HG03571 (cell line): ENCODE results near the gene RIMBP2.
"Not testable (repeated sequence)": the region's sequence is repeated elsewhere in the genome, so short reads cannot be mapped to it uniquely, and the experiment has no call there.

Experiments used
- ATAC-seq: cut with Tn5 transposase; IDR thresholded peaks from one replicate; pipeline ENCODE4 v1.9.1; 2021; ENCODE audit not compliant: unreplicated experiment

Gene RIMBP2

DNA sequence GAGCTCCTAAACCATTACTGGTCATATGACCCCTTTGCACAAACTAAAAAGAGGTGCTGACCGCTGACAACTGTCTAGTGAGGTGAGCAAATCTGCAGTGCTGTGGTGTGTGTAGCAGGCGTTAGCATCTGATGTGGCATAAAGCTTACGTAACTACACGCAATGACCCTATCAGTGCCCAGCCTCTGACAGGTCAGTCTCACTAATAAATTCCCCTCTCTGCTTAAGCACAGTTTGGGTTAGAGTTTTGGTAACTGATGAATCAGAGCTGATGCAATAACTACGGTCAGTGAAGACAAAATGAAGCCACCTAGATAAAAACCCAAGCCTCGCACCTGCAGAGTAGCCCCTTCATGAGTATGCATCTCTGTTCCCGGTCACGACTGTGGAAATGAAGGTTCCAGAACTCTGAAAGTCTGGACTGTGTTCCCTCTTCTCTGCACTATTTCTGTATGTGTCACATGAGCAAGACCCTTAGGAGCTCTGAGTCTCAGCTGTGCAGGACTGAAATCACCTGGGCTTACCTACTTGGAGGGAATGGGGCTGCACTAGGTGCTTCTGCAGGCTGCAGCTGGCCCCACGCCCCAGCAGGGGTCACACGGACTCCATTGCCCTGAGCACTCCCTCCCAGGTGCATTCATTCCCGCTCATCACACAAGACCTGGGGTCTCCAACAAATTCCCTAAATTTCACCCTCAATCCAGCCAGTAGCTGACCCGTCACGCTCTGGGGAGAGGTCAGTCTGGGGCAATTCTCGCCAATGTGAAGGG is 54.4 kb downstream of the RIMBP2 start:
- ATAC-seq, result no peak

DNA sequence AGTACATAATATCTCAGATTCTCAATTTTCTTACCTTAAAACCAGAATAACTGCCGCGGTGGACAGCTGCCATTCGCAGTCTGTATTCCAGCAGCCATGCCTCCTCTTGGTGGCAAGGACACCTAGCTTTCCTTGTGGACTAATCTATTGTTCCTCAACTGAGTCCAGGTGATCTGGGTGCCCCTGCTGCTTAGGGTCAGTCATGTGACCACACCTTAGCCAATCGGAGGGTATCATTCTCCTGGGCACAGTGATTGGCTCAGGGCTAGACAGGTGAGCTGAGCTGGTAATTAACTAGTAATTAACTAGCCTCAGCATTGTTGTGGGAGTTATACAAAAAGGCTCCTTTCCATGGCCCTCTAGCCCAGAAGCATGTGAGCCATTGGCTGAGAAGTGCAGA is 55.0 kb downstream of the RIMBP2 start:
- ATAC-seq, result no peak

DNA sequence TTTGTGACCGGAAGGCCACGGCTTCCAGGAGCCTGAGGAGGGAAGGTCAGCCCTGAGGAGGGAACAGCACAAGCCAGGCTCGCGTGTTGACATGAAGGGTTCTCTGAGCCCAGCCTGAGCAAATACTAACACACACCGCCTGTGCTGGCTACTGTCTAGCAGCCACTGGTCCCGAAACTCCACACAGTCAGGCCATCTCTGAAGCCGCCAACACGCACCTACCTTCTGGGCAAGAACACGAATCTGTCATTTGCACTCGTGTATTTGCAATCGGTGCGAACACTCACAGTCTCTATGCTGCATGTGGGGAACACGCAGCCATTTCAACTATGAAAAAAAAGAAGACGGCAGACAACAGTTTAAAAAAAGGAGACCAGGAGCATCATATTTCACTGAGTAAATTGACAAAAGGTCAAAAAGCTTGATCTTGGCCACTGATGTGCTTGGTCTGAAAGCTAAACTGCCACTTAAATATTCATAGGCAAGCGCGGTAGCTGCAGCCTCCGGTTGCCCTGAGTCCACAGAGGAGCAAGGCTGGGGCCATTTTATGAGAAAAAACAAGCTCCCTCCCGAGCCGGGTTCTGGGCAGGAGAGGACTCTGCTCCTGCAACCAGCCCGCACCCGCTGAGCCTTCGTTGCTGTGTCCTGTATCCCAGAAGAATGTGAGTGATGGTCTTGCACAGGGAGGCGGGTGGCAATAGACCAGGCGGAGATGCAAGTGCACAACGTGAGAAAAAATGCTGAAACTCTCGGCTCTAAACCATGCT is 57.8 kb downstream of the RIMBP2 start:
- no peak for ATAC-seq

DNA sequence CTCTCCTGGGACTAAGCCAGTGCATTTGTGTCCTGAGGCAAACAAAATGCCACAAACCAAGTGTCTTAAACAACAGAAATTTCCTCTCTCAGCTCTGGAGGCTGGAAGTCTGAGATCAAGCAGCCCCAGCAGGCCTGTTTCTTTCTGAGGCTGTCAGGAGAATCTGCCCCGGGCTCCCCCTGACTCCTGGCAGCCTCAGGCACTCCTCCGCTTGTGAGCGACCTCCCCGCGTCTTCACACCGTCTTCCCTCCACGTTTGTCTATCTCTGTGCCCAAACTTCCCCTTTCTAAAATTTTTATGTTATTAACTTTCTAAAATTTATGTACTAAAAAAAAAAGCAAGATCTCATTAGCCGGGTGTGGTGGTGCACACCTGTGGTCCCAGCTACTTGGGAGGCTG is 59.7 kb downstream of the RIMBP2 start:
- ATAC-seq, result no peak

DNA sequence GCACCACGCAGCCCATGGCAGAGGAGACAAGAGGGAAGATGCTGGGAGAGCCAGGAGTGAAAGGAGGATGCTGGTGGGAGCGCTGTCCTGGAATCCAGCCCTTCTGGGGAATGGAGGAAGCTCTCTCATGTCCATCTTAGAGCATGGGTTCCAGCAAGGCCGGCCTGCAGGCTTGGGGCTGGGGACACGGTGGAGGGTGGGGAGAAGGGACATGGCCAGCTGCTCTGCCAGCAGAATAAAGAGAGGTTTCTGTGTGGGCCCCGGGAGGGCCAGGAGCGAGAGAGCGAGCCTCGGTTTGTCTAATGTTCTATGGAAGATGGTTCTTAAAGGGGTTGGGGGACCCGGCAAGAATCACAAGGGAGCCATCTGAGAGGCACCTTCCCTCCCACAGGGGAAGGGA is 60.2 kb downstream of the RIMBP2 start:
- no peak for ATAC-seq

DNA sequence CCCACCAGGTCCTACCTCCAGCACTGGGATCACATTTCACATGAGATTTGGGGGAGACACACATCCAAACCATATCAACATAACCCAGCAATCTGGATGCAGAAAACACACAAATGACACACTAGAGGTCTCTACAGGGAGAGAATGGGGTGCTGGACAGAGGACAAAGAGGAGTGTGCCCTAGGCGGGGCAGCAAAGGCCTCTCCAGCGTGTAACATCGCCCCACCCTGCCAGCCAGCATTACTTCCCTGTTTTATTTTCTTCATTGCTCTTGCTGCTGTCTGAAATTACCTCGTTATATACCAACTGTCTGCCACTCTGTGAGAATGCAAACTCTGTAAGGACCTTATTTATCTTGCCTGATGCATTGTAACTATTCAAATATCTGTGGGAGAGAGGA is 61.1 kb downstream of the RIMBP2 start:
- ATAC-seq, result no peak

DNA sequence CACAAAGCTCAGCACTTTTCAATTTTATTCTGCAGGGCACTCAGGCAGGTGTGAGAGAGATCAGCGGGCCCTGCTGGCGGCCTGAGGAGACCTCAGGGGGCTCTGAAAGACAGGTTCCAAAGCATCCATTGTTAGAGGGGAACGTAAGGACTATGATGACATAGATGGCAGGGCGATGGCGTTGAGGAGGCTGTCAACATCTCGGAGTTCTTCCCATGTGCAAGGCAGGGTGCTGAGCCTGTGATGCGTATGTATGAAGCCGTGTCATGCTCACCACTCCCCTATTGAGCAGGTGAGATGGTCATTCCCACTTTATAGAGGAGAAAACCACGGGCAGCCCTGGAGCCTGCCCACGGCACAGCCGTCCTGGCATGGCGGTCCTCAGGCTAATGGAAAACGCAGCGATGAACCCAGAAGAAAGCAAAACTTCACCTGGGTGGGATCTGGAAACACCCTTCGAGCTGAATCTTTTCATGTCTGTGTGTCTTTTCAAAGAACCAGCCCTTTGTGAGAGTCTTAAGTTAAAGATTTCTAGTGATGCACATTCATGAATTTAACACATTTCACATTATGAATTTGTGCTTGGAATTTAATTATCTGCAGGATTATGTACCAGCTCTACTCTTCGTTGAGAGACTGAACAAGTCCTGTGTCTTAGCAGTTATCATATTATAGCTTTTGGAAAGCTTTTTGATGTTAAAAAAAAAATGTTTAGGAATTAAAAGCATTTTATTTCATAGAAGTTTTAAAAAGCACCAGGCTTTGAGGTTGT is 64.7 kb downstream of the RIMBP2 start:
- ATAC-seq, result no peak

DNA sequence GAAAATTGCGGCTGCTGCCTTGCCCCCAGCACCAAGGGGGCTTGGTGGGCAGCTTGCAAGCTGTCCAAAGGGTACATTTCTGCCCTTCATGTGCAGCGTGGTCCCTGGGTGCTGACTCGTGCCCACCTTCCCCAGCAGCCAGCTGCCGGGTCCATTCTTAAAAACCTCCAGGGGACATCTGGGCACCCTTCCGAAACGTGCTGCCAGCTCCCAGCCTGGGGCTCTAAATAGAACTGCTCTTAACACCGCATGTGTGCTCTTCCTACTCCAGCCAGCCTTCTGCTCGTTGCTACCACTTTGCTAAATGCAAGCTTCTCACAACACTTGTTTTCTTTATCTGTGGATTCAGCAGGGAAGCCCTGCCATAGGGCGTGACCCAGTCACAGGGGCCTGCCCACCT is 66.0 kb downstream of the RIMBP2 start:
- no peak for ATAC-seq

DNA sequence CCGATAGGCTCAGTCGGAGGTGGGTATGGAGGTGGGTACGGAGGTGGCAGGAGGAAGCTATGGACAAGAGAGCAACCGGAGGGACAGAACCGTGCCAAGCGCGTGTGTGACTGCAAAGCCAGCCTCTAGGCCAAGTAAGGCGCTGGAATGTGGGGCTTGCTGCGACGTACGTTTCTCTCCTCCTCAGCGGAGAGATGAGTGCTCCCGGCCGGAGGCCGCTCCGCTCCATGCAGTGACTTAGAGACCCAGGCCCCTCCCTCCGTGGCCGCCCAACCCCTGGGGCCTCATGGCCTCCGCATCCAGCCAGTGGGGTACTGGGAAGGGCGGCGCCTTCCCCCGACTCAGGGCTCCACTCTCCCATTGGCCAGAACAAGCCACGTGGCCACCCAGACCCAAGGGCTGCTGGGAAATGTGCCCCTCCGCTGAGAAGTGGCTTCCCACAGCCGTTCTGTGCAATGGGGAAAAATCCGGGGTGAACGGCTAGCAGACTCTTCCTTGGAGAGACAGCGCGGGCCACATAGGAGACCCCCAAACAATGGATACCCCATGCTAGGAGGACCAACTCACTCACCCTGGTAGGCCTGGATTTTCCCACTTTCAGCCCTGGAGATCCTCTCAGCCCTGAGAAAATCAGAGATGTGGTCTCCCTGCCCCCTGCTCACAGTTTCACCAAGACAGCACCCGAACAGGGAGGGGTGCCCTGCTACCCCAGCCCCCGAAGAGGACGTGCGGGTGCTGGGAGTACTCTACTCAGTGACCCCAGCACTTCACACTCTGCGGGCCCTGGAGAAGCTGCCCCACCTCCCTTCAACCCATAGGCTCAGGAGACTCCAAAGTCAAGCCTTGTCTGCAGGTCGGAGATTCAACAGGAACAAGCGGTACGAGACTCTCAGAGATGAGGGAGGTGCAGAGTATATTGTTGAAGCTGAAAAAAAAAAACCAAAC is 66.7 kb downstream of the RIMBP2 start:
- no peak for ATAC-seq

DNA sequence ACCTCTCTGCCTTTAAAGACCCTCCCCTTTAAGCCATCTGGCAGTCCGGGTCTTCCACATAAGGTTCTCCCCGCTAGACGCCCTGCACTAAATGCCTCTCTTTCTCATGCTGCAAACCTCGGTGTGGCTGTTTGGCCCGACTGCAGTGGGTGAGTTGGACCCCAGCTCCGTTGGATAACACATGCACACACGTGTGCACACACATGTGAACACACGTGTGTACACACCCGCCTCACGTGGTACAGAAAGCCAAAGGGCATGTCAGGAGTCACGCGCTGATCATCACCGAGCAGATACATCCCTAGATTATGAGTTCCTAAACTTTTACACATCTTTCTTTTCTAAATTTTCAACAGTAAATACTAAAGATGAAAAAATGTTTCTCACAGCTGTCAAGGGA is 68.3 kb downstream of the RIMBP2 start:
- ATAC-seq, result no peak

DNA sequence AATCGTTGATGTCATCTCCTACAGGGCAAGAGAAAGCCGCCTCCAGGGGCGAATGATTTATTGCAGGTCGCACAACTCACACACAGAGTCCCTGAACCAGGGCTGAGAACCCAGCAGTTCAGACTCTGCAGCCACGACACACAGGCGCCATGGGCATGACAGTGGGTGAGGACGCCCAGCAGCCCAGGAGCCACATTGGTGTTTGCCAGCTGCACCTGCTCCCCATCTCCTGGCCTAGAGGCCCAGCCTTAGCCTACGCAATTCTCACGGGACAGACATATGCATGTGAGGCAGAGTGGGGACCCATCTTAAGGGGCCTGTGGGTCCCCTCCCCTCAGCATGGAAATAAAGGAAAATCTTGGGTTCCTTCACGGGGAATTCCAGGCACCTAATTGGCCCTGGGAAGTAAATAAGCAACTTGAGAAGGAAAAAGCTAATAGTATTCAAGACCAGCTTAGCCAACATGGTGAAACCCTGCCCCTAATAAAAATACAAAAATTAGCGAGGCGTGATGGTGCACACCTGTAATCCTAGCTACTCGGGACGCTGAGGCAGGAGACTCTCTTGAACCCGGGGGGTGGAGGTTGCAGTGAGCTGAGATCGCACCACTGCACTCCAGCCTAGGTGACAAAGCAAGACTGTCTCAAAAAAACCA is 69.3 kb downstream of the RIMBP2 start:
- no peak for ATAC-seq

DNA sequence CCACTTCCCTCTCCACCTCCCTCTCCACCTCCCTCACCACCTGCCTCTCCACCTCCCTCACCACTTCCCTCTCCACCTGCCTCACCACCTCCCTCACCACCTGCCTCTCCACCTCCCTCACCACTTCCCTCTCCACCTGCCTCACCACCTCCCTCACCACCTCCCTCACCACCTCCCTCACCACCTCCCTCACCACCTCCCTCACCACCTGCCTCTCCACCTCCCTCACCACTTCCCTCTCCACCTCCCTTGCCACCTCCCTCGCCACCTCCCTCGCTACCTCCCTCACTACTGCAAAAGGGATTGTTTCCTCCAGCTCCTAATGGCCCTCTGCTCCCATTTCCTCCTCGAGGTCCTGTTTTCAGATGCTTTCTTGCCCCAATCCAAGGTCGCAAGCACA is 69.9 kb downstream of the RIMBP2 start:
- ATAC-seq, result not testable (repeated sequence)

DNA sequence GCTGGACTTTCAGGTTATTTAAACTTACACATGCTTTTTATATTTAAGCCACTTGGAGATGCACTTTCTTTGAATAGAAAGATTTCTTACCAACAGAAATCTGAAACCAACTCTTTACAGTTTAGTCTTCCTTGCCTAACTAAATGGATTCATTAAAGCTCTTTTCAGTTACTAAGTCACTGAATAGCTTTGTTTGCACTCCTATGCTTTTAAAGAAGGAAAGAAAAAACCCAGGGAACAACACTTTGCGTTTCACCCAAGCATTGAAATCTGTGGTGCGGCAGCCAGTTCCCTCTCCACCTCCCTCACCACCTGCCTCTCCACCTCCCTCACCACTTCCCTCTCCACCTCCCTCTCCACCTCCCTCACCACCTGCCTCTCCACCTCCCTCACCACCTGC is 70.3 kb downstream of the RIMBP2 start:
- no peak for ATAC-seq

DNA sequence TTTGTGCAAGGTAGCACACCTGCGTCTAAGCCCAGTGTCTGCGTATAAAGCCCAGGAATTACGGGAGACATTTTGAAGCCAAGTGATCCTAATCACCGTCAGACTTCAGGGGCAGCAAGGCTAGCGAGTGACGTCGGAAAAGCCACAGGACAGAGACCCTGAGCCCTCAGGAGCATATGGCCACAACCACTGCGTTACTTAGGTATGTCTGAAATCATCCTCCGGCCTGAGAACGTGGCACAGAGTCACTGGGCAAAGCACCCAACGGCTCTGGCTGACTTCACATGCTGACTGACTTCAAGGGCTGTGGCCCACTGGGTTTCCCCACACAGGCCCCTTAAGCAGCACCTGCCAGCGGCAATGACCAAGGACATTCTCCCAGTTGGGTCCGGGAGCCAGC is 71.5 kb downstream of the RIMBP2 start:
- ATAC-seq, result no peak

DNA sequence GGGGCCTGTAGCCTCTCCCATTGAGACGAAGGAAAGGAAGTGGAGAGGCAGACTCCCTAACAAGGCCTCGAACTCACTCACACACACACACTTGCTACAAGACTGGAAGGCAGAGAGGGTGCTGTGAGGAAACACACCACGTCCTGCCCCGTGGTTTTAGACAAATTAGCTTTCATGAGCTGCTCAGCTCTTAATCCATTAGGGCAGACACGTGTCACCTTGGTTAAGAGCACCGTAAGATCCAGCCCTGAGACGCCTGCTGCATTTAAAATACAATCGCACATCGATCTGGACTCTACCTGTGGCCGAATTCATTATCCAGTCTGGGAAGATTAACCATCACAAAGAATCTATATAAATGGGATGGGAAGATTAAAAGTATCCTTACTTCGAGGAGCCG is 72.0 kb downstream of the RIMBP2 start:
- no peak for ATAC-seq

DNA sequence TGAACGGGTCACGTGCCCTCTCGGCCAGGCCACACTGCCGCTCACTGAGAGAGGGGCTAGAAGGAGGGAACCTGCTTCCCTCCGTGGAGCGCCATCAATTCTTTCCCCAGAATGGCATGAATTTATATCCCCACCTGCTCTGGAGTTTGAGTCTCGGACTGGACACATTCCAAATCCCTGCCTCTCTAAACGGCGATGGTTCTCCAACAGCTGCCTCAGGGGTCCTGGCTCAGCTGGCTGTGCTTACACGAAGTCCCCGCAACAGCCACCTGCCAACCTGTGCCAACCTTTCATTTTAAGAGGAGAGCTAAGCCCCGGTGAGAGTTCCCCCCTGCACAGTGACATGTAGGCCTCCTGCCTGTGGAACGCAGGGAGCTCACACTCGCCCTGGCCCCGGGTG is 73.2 kb downstream of the RIMBP2 start:
- no peak for ATAC-seq

DNA sequence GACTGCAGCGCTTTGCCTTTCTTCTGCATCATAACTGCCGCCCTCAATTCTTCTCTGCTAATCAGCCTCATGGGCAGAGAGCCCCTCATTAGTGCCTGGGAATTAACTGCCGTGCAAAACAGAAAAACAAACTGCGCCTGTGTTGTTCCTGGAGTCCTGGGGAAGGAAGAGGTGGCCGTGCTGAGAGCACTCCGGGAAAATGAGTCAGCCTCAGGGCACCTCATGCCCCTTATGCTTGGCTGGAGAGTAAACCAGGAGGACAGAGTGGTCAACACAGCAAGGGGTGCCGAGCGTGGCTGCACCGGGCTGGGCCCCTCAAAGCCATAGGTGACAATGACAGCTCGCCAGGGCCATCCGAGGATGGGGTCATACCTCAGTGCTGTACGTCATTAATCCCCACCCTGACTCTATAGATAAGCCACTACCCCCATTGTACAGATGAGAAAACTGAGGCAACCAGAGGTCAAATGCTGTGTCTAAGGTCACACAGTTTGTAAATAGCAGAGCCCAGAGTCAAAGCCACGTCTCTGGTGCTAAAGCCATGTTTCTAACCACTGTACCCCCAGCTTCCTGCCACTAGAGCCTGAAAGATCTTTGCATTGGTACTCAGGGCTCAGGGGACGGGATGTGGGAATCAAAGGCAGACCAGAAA is 74.4 kb downstream of the RIMBP2 start:
- no peak for ATAC-seq

DNA sequence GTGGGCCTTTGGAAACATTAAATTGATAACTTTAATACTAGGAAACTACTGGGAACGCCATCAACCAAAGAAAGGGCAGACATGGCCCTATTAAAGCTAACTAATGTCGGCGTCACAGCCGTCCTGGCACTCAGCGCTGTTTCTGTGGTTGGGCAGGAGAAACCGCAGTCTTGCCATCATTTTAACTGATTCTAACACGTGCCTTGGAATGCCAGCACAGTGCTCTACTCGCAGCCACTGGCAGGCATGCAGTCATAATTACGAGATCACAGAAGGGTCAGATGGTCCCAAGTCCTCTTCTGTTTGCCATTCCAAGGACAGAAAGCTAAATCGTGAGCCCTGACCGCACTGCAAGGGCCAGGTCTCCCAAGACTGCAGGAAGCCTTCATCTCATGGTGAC is 75.2 kb downstream of the RIMBP2 start:
- ATAC-seq, result no peak

DNA sequence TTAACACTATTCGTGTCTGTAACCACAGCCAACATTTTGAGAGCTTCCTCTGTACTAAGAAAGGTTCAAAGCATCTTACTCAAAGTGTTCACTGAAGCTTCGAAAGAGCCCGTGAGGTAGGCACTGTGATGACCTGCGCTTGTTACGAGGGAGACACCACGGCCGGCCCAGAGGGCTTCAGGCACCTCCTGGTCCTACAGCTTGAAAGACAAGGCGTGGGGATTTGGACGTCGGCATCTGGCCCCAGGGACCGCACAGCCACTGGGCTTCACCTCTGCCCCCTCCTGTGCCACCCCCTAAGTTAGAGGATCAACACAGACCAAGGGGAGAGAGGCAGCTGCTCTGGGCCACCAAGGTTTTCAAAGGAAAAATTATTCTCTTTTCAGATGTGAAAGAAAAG is 75.6 kb downstream of the RIMBP2 start:
- no peak for ATAC-seq
